ENCODE data around the gene MVP.
"Not testable (repeated sequence)": the region's sequence is repeated elsewhere in the genome, so short reads cannot be mapped to it uniquely, and the experiment has no call there.

The MVP gene

DNA sequence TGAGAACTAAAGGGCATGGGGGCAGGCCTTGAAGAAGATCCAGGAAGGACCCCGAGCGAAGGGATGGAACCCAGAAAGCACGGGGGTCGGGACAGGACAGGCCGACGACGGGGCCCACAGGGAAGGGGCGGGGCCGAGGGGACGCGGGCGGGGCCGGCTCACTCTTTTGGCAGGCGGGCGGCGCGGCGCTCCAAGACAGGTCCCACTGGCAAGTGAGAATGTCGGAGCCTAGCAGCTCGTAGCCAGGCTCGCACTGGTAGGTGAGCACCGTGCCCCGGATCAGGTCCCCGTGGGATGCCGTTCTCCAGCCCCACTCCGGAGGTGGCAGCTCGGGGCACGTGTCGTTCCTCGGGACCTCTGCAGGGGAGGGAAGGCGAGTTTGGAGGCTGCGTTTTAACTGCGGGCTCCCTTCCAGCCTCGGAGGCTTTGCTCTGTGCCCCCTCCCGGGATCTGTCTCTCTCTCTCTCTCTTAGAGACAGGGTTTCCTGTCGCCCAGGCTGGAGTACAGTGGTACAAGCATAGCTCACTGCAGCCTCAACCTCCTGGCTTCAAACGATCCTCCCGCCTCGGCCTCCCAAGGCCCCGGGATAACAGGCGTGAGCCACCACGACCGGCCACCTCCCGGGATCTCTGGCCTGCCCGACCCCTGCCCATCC is 56.5 kb downstream of the MVP start:
- peak; percentile 29 for DNase-seq

DNA sequence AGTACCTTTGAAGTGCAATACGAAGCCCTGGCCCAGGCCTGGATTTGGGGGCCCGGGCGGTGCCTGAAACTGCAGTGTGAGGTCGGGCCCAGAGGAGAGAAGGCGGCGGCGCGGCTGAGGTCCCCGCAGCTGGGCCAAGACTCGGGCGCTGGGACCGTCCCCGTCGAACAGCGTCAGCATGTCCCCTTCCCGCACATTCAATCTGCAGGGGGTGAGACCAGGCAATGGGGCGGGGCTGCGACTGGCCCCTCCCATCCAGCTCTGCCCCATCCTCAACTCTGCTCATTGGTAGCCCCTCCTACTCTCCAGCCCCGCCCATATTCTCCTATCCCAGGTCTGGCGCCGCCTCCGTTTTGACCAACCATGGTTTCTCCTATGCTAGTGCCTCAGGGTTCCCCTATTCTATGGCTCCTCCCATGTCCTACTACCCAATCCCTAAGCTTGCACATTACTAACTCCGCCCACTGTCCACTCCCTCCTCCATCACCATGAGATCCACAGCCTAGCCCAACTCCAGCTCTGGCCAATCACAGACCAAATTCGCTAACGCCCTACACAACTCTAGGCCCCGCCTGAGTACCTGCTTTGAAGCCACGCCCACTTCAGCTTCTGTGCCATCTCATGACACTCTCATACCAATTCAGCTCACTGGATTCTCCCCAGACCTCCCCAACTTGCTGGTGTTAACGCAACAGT is 57.2 kb downstream of the MVP start:
- peak; percentile 37 for DNase-seq

DNA sequence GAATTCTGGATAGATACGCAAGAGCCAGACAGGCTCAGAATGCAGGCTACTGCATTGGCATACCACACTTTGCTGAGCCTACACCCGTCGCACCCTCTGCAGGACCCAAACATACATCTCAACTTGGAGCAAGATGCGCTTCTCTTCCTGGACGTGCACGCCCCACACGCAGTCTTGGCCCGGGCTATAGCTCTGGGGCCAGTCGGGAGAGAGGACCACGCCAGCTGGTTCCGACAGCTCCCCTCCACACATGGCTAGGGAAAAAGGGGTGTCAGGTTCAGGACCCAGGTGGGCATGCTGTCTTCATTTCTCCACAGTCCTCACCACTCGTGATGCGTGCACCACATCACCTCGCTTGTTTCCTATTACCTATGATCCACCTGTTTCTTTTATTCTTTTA is 57.9 kb downstream of the MVP start:
- DNase-seq, result no peak

DNA sequence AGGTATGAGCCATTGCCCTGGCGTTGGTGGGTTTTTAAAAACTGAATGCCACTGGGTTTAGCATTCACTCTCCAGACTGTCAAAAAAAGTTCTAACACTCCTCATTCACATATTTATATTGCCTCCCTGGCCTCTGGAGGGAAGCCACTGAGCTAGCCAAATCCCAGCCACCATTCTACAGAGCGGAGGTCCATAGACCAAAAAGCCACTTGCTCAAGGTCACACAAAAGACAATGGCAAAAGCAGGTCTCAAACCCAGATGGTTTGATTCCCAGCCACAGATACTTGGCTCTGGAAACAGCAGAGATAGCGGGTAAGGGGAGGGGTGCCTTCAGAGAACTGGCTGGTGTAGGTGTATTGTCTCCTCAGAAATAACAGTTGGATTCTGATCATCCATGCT is 60.8 kb downstream of the MVP start:
- DNase-seq, result no peak

DNA sequence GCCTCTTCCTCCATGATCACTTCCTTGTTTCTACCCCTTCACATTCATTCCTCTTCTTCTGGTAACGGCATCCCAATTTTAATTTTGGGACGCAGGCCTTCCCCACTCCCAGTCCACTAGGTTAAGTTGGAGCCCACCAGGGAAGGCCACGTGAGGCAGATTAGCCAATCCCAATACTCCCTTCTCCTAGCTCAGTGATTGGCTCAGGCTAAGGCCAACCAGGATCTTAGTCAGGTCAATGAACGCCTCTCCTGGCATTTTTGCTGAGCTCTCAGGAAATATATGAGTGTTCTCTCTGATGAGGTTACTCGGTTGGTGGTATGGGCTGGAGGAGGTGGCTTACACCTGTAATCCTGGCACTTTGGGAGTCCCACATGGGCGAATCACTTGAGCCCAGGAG is 63.7 kb downstream of the MVP start:
- DNase-seq, result no peak

DNA sequence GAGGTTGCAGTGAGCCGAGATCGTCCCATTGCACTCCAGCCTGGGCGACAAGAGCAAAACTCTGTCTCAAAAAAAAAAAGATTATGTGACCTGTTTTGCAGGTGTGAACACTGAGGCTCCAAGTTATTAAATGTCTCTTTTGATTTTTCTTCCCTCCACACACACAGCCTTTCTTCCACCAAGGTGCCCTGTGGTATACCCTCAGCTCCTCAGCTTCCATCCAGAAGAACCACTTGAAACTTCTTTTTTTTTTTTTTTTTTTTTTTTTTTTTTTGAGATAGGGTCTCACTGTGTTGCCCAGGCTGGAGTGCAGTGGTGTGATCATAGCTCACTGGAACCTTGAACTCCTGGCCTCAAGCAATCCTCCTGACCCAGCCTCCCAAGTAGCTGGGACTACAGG is 69.1 kb downstream of the MVP start:
- not testable (repeated sequence) for DNase-seq

DNA sequence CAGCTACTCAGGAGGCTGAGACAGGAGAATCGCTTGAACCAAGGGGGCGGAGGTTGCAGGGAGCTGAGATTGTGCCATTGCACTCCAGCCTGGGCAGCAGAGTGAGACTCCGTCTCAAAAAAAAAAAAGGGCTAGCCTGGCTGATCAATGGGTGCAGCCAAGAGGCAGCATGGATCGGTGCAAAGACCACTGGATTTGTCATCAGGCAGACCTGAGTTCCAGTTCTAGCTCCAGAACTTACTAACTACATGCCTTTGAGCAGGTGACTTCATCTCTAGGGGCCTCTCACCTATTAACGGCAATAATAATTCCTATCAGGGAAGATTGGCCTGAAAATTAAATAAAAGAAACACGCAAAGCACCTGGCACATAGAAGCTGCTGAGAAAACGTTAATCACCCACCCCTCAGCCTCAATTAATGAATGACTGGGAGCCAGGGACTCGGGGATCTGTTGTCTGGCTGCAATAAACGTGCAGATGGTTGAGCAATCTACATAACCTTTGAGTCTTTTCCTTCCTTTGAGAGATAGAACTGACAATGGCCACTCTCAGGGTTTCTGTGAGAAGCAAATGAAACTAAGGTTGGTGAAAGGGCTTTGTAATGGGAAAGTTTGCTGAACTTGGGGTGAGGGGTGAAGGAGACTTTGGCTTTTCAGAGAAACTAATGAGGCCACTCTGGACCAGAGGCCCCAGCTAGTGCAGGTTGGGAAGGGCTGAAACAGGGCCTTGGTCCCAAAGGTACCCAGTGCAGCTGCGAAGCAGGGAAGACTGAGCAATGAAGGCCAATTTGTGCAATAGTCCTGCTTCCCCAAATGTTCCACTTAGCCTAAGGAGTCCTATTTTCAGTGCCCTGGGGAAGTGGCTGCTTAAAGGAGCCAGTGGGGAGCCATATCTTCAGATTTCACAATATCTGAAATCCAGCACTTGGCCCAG is 71.5 kb downstream of the MVP start:
- DNase-seq, result no peak

DNA sequence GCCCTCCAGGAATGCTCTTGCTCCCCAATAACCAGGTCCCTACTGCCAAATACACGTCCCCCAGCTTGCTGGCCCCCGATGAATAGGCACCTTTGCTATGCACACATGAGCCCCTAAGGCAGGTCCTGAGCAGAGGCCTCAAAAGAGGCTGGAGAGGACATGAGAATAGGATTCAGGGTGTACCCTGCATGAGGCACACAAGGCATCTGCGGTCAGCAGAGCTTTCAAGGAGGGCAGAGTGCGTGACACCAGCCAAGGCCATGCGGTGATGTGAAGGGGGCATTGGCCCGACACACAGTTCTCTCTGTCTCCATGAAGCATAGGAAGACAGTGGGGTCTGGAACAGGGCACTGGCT is 72.2 kb downstream of the MVP start:
- DNase-seq, result no peak

DNA sequence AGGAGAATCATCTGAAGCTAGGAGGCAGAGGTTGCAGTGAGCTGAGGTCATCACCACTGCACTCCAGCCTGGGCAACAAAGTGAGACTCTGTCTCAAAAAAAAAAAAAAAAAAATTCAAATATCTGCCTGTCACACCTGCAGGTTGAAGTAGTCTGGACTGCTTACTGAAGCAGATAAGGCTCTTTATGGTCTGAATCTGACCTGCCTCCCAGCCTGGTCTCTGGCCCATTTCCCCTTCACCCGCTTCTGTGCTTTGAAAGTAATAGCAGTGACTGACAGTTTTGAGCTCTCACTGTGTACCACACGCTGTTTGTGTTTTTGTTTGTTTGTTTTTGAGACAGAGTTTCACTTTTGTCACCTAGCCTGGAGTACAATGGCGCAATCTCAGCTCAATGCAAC is 73.3 kb downstream of the MVP start:
- DNase-seq, result no peak

DNA sequence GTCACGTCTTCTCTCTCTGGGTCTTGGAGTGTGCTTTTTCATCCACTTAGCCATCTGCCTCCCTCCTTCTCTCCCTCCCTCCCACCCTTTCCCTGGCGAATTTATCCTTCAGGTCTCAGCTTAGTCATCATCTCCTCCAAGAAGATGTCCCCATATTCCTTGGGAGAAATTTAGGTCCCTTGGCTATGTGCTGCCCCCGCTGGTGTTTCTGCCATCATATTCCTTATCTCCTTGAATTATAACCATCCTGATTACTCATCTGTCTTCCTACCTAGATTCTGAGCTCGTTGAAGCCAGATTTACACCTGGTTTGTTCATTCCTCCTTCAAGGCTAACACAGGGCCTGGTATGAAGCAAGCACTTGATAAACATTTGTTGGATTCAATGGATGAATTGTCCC is 74.1 kb downstream of the MVP start:
- no peak for DNase-seq

DNA sequence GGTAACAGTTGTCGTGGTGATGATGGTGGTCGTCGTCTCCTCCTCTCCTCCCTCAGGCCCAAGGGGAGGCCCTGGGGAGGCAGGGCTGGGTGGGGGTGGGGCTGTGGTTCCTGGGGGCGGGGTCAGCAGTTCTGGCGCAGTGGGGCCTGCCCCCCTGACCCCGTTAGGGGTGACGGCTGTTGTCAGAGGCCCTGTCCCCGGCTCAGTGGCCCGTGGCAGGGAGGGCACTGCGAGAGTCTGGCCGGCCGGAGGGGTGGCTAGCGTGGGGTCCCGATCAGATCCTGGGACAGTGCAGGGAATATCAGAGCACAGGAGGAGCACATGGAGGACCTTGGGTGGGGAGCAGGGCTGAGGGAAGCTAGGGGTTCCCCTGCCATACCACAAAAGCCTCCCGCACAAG is 76.6 kb downstream of the MVP start:
- DNase-seq, result no peak

DNA sequence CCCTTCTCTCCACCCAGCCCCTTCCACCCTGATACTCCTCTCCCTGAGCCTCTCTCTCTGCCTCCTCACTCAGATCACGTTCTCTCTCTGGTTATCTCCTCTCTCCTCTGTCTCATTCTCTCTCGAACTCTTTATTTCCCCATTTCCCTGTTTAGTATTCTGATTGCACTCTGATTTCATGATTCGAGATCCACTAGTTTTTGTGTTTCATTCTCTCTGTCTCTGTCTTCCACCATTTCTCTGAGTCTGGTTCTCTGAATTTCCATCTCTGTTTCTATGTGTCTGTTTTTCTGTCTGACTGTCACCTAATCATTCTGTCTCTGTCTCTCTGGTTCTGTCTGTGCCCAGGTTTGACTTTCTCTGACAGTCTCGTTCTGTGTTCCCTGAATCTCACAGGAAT is 77.1 kb downstream of the MVP start:
- no peak for DNase-seq

Measured in activated CD4-positive, alpha-beta T cell treated with anti-CD3 and anti-CD28 coated beads, Interleukin-2, amount 50 U/mL, for 1 hour (primary cell).